ENCODE results near the gene PRPF38A.

Gene PRPF38A

DNA sequence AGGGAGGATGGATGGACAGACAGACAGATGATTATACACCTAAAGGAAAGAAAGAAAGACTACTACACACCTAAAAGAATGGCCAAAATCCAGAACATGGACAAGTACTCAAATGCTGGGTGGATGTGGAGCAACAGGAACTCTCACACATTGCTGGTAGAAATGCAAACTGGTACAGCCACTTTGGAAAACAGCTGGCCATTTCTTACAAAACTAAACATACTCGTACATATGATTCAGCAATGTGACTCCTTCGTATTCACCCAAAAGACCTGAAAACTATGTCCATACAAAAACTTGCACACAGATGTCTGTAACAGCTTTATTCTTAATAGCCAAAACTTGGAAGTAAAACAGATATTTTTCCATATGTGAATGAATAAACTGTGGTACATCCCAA lies 51.3 kb downstream of the PRPF38A start:
- DNase-seq (ENCODE audit: low read depth in 4 of 4, low spot score in 1 of 4): no peak

DNA sequence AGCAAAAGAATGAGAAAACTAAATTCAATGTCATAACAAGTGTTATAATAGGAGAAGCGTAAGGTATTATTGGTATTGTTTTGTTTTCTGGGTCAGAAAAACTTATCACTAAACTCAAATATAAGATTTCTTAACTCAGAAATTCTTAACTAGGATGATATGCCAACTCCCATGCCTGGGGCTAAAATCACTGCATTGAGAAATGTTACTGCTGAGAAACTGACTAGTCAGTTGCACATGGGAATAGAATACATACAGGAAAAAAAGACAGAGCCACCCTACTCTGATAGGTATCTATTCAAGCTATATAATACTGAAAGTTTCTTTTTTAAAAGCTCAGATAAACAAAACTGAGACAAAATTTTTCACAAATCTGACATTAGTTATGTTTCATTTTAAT lies 56.3 kb downstream of the PRPF38A start:
- DNase-seq (ENCODE audit: low read depth in 4 of 4, low spot score in 1 of 4): no peak

DNA sequence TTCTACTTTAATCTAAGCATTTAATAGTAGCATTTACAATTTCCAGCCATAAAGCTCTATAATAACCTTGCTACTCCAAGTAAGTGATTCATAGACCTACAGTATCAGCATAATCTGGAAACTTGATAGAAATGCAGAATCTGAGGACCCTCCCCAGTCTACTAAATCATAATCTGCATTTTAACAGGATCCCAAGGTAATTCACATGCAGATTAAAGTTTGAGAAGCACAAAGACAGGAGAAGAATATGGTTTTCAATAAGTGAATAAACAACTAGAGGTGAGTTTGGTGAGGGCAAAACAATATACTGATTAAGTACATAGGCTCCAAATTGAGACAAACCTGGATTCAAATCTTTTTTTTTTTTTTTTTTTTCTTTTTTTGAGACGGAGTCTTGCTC lies 57.4 kb downstream of the PRPF38A start:
- no peak for DNase-seq (ENCODE audit: low read depth in 4 of 4, low spot score in 1 of 4)

DNA sequence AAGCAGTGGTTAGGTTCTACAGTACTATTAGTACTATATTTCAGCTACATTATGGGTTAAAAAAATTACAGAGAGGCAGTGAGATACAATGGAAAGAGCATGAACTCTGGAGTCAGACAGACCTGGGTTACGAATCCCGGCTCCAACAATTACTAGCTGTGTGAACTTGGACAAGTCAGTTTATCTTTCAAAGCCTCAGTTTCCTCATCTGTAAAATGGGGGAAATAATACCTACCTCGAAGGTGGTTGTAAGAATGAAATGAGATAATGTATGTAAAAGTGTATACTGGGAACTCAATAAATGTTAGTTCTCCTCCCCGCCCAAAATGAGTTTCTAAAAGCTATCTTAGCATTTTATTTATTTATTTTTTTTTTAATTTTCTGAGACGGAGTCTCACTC lies 59.5 kb downstream of the PRPF38A start:
- DNase-seq (ENCODE audit: low read depth in 4 of 4, low spot score in 1 of 4): no peak

DNA sequence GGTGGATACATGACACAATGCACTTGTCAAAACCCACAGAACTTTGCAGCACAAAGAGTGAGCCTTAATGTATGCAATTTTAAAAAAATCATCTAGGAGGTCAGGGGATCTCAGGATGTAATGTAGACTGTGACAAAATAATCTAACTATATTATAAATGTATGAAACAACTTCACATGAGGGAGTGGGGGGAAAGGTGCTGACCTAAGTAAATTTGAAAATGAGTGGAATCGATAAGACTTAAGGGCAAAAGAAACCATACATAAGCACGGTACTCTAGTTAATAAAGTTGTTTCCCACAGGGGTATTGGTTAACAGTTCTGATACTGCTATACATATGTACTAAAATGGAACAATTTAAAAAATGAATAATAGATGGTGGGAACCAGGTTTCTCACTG lies 64.7 kb downstream of the PRPF38A start:
- no peak for DNase-seq (ENCODE audit: low read depth in 4 of 4, low spot score in 1 of 4)

Data from stimulated activated CD4-positive, alpha-beta T cell treated with anti-CD3 and anti-CD28 coated beads, Interleukin-1b, Interleukin-23, amount 100 ng/mL, for 24 hours (primary cell).